Transverse colon (tissue), 3 donors: ENCODE measurements around the gene NT5DC3.

Source experiments
- EP300 ChIP-seq: sonication (generic); formaldehyde crosslinking; IDR thresholded peaks from one replicate; pipeline ENCODE4 v1.6.1; 2017; ENCODE audit warnings: antibody characterized with exemption, low read depth
- TF ChIP-seq, protein P1 (sequence below), 5 experiments: fragments of 200-600 bp in 3 of 5; fragments of 450-650 bp in 2 of 5; sonication (generic) in 3 of 5; IDR thresholded peaks; 1 replicate in 2 of 5; 2 replicates in 3 of 5; pipeline ENCODE4 v1.5.1; 2016 to 2017; ENCODE audit warnings: antibody characterized with exemption in 5 of 5, inconsistent platforms in 3 of 5, mild to moderate bottlenecking in 2 of 5, moderate library complexity in 1 of 5

DNA sequence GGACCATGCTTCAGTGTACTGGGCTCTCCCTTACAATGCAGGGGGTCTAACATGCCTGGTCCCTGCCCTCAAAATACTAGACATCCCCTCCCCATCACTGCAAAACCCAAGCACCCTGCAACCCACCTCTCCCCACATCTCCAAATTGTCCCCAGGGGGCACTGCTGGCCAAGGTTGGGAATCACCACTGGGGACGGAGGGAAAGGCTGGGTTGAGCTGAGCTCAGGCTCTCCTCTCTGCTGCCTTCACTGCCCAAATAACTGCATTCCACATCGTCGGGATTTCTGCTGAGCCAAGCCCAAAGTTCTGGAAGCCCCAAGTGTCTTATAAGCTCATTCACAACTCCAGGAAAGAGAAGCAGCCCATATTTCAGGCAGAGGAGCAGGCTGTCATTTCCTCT is 69.6 kb downstream of the NT5DC3 start:
- TF ChIP-seq EP300: no peak
- TF ChIP-seq, protein P1, sequence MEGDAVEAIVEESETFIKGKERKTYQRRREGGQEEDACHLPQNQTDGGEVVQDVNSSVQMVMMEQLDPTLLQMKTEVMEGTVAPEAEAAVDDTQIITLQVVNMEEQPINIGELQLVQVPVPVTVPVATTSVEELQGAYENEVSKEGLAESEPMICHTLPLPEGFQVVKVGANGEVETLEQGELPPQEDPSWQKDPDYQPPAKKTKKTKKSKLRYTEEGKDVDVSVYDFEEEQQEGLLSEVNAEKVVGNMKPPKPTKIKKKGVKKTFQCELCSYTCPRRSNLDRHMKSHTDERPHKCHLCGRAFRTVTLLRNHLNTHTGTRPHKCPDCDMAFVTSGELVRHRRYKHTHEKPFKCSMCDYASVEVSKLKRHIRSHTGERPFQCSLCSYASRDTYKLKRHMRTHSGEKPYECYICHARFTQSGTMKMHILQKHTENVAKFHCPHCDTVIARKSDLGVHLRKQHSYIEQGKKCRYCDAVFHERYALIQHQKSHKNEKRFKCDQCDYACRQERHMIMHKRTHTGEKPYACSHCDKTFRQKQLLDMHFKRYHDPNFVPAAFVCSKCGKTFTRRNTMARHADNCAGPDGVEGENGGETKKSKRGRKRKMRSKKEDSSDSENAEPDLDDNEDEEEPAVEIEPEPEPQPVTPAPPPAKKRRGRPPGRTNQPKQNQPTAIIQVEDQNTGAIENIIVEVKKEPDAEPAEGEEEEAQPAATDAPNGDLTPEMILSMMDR (IDR thresholded peaks at IDR 0.05): peak in 4 of 5 experiments; percentile 16 to 34 (median 32)
